GM23338 (cell line): ENCODE measurements around the gene NOP9. TPM values are rescaled to one million over a fixed set of nuclear protein-coding genes. Genes with fewer than 3 reads are reported as not detected.
"Not testable (repeated sequence)": the region's sequence is repeated elsewhere in the genome, so short reads cannot be mapped to it uniquely, and the experiment has no call there.

Experiments used
- ATAC-seq: fragments of 200-7000 bp; cut with Tn5 transposase; 3 replicates; pipeline ENCODE4 v1.9.1; 2020
- DNase-seq: peaks from one replicate; pipeline ENCODE4 v3.0.0-alpha.2; 2015; ENCODE audit warnings: low spot score
- H2AFZ ChIP-seq: fragments of 200-600 bp; sonication (generic); 2 replicates; pipeline ENCODE4 v1.8.0; 2016; ENCODE audit warnings: antibody characterized with exemption, mild to moderate bottlenecking, moderate library complexity
- H3F3A ChIP-seq: fragments of 200-600 bp; sonication (generic); replicated peaks from 2 replicates; pipeline ENCODE4 v1.8.0; 2017; ENCODE audit warnings: antibody characterized with exemption, mixed run types, low read depth
- H3K27ac ChIP-seq: fragments of 200-600 bp; sonication (generic); 2 replicates; pipeline ENCODE4 v1.6.1; 2016; ENCODE audit warnings: low read depth
- H3K27me3 ChIP-seq: fragments of 200-600 bp; sonication (generic); 2 replicates; pipeline ENCODE4 v1.8.0; 2016; ENCODE audit warnings: mild to moderate bottlenecking, mixed run types, moderate library complexity; ENCODE audit not compliant: insufficient read depth
- H3K36me3 ChIP-seq: fragments of 200-600 bp; sonication (generic); 2 replicates; pipeline ENCODE4 v1.8.0; 2016; ENCODE audit warnings: mild to moderate bottlenecking; ENCODE audit not compliant: insufficient read depth
- H3K4me1 ChIP-seq: fragments of 200-600 bp; sonication (generic); 2 replicates; pipeline ENCODE4 v1.8.0; 2016; ENCODE audit warnings: mild to moderate bottlenecking, moderate library complexity; ENCODE audit not compliant: insufficient read depth
- H3K4me2 ChIP-seq: fragments of 200-600 bp; sonication (generic); 2 replicates; pipeline ENCODE4 v1.7.1; 2017; ENCODE audit warnings: mixed run types
- H3K4me3 ChIP-seq: fragments of 200-600 bp; sonication (generic); 2 replicates; pipeline ENCODE4 v1.6.1; 2016; ENCODE audit warnings: mixed run types
- H3K79me2 ChIP-seq: fragments of 200-600 bp; sonication (generic); replicated peaks from 2 replicates; pipeline ENCODE4 v1.8.0; 2017; ENCODE audit warnings: mild to moderate bottlenecking; ENCODE audit not compliant: insufficient read depth
- H3K9me2 ChIP-seq: fragments of 200-600 bp; sonication (generic); 2 replicates; pipeline ENCODE4 v1.8.0; 2017; ENCODE audit not compliant: insufficient read depth
- H4K20me1 ChIP-seq: fragments of 200-600 bp; sonication (generic); replicated peaks from 2 replicates; pipeline ENCODE4 v1.8.0; 2017; ENCODE audit warnings: mild to moderate bottlenecking; ENCODE audit not compliant: insufficient read depth
- H3K27ac Mint-ChIP-seq: 2 replicates; pipeline ENCODE4 v1.8.0; 2020; ENCODE audit warnings: inconsistent platforms, mild to moderate bottlenecking, moderate library complexity, mixed read lengths
- H3K27me3 Mint-ChIP-seq: 3 replicates; pipeline ENCODE4 v1.8.0; 2022; ENCODE audit warnings: low read depth, mild to moderate bottlenecking, moderate library complexity, mixed read lengths, inconsistent platforms; ENCODE audit not compliant: insufficient read depth, poor library complexity
- H3K36me3 Mint-ChIP-seq: 3 replicates; pipeline ENCODE4 v1.8.0; 2021; ENCODE audit warnings: low read depth, mild to moderate bottlenecking, inconsistent platforms, moderate library complexity, mixed read lengths
- H3K4me1 Mint-ChIP-seq: 3 replicates; pipeline ENCODE4 v1.8.0; 2020; ENCODE audit warnings: mild to moderate bottlenecking, inconsistent platforms, mixed read lengths
- H3K4me3 Mint-ChIP-seq: 3 replicates; pipeline ENCODE4 v1.8.0; 2021; ENCODE audit warnings: moderate library complexity, mild to moderate bottlenecking, inconsistent platforms, mixed read lengths
- H3K9me3 Mint-ChIP-seq: 3 replicates; pipeline ENCODE4 v1.8.0; 2020; ENCODE audit warnings: moderate library complexity, mild to moderate bottlenecking, inconsistent platforms, mixed read lengths
- JUNB ChIP-seq: IDR thresholded peaks from one replicate; pipeline ENCODE4 v1.6.1; 2016; ENCODE audit warnings: antibody characterized with exemption; ENCODE audit not compliant: unreplicated experiment
- NANOG ChIP-seq: IDR thresholded peaks from 2 replicates; pipeline ENCODE4 v1.6.1; 2016; ENCODE audit warnings: antibody characterized with exemption, borderline replicate concordance
- polyA plus RNA-seq: library from polyadenylated mRNA; unstranded; fragments of >200 nt; fragmentation: Nextera tagmentation; extraction: Ambion mirVana; gene quantifications from 2 replicates; pipeline ENCODE4 v1.2.1, GENCODE V29; 2016
- total RNA-seq: library from RNA; depleted of rRNA; stranded (reverse); fragments of >200 nt; shearing (Covaris generic); gene quantifications from 2 replicates; pipeline ENCODE4 v1.2.3, GENCODE V29; 2014
- TF ChIP-seq, protein P1 (sequence below), 2 experiments: fragments of 200-600 bp in 1 of 2; sonication (generic) in 1 of 2; conservative IDR thresholded peaks; 2 replicates each; pipeline versions ENCODE4 v1.5.1 to v1.6.1; 2016 to 2017; ENCODE audit warnings: antibody characterized with exemption in 2 of 2, low read depth in 2 of 2, mild to moderate bottlenecking in 2 of 2, moderate library complexity in 1 of 2

NOP9 gene
- total and polyA plus RNA-seq, 2 experiments from 2014 or later: 7.9 to 32.8 TPM

DNA sequence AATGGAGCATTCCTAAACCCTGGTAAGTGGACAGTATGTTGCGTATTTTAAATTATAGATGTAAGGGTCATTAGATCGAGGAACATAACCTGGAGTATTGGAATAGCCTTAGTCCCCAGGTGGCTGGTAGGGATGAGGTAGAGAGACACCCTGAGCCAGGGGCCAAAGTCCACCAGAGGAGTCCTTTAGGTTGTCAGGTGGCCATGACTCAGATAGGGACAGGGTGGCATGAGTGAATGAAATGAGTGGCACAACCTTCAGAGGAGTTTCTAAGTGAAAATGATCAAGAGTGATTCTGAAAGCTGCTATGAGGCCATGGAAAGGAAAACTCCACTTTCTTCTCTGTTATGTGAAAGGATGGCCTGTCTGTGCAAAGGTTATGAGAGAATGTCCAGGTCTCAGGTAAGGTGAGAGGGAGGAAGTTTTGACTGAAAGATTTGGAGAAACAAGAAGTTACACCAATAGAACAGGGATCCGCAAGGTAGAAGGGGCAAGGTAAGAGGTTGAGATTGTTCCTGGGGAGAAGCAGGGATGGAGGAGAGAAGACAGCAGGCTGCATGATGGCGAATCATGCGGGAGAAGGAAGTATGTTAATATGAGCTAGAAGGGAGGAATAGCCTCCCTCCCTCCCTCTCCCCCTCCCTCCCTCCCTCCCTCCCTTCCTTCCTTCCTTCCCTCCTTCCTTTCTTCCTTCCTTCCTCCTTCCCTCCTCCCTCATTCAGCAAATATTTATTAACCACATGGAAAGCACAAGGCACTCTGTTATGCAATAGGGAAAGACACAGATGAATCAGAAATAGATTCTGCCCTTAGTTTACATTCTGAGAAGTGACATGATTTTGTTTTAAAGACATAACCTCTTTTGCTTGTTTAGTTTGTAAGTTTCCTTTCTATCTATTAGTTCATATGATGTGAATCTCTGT, 54.2 kb downstream of the NOP9 start:
- Mint-ChIP-seq H3K9me3 (no peaks in the 10 kb centered on the region), H3K27ac (no peak overlapping the region), H3K4me3 (no peak overlapping the region), H3K36me3 (no peaks in the 10 kb centered on the region), H3K27me3 (peaks cover 20% of the 10 kb centered on the region), H3K4me1 (no peaks in the 10 kb centered on the region)
- Histone ChIP-seq H4K20me1 (no peaks in the 10 kb centered on the region; the same call in 1 of the 2 replicates), H3K4me3 (no peak overlapping the region), H2AFZ (no peak overlapping the region), H3K27ac (no peak overlapping the region), H3K79me2 (no peaks in the 10 kb centered on the region), H3K27me3 (peaks cover 65% of the 10 kb centered on the region), H3K9me2 (no peaks in the 10 kb centered on the region), H3F3A (no peaks in the 10 kb centered on the region), H3K4me2 (no peak overlapping the region), H3K36me3 (no peaks in the 10 kb centered on the region), H3K4me1 (no peaks in the 10 kb centered on the region)
- no peak for DNase-seq
- ATAC-seq: no peak
- TF ChIP-seq JUNB: no peak
- TF ChIP-seq NANOG: no peak

DNA sequence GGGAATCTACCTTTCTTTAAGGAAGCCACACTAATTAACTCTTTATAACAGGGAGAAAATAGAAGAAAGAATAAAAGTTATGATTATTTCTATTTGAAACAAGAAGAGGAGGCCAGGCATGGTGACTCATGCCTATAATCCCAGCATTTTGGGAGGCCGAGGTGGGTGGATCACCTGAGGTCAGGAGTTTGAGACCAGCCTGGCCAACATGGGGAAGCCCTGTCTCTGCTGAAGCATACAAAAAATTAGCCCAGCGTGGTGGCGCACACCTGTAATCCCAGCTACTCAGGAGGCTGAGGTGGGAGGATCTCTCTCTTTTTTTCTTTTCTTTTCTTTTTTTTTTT, 54.8 kb downstream of the NOP9 start:
- not testable (repeated sequence) for H3K4me3 Mint-ChIP-seq, H4K20me1 ChIP-seq, H3K36me3 ChIP-seq, H3K36me3 Mint-ChIP-seq, H3K4me2 ChIP-seq, ATAC-seq, H3K9me2 ChIP-seq, H3K9me3 Mint-ChIP-seq, DNase-seq, H3K4me3 ChIP-seq, H3K27ac ChIP-seq, H3K27ac Mint-ChIP-seq, H3K4me1 Mint-ChIP-seq, H3K79me2 ChIP-seq, H3K4me1 ChIP-seq, H3F3A ChIP-seq, H2AFZ ChIP-seq
- H3K27me3 ChIP-seq: peaks cover 65% of the 10 kb centered on the region
- H3K27me3 Mint-ChIP-seq: peaks cover 19% of the 10 kb centered on the region

DNA sequence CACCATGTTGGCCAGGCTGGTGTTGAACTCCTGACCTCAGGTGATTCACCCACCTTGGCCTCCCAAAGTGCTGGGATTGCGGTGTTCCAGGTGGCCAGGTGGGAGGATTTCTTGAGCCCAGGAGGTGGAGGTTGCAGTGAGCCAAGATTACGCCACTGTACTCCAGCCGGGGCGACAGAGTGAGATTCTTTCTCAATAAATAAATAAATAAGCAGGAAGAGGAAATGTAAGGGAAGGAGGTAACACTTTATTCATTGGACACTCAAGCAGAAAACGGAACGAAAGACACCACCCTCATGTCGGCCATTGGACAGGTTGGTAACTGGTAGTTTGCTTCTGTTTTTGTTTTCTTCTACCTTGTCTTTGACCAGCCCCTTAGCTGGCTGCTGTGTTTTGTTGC, 55.4 kb downstream of the NOP9 start:
- no peak overlapping the region for H3K4me2 ChIP-seq
- H3K4me3 ChIP-seq: no peak overlapping the region
- Mint-ChIP-seq H3K27ac (no peak overlapping the region), H3K36me3 (no peaks in the 10 kb centered on the region), H3K9me3 (no peaks in the 10 kb centered on the region; the same call in 2 of the 3 replicates), H3K27me3 (peaks cover 16% of the 10 kb centered on the region), H3K4me3 (no peak overlapping the region), H3K4me1 (no peaks in the 10 kb centered on the region)
- no peaks in the 10 kb centered on the region for H3K9me2 ChIP-seq
- no peak overlapping the region for H2AFZ ChIP-seq
- no peaks in the 10 kb centered on the region for H3K36me3 ChIP-seq
- ATAC-seq (no peak), DNase-seq (no peak)
- H3K4me1 ChIP-seq: no peaks in the 10 kb centered on the region
- H4K20me1 ChIP-seq: no peaks in the 10 kb centered on the region; the same call in 1 of the 2 replicates
- H3K27me3 ChIP-seq: peaks cover 60% of the 10 kb centered on the region
- H3K27ac ChIP-seq: no peak overlapping the region
- H3K79me2 ChIP-seq: no peaks in the 10 kb centered on the region
- TF ChIP-seq, protein P1, sequence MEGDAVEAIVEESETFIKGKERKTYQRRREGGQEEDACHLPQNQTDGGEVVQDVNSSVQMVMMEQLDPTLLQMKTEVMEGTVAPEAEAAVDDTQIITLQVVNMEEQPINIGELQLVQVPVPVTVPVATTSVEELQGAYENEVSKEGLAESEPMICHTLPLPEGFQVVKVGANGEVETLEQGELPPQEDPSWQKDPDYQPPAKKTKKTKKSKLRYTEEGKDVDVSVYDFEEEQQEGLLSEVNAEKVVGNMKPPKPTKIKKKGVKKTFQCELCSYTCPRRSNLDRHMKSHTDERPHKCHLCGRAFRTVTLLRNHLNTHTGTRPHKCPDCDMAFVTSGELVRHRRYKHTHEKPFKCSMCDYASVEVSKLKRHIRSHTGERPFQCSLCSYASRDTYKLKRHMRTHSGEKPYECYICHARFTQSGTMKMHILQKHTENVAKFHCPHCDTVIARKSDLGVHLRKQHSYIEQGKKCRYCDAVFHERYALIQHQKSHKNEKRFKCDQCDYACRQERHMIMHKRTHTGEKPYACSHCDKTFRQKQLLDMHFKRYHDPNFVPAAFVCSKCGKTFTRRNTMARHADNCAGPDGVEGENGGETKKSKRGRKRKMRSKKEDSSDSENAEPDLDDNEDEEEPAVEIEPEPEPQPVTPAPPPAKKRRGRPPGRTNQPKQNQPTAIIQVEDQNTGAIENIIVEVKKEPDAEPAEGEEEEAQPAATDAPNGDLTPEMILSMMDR (conservative IDR thresholded peaks at IDR 0.05; ENCODE audit: low read depth in 2 of 2): no peak
- no peaks in the 10 kb centered on the region for H3F3A ChIP-seq
